CD4-positive, alpha-beta T cell treated with Interferon alpha-2 for 1 hour (primary cell): ENCODE results near the gene NAV2.
A peak's percentile ranks its signal among the peaks of the same experiment; 100 is the strongest.

Source experiments
- DNase-seq, 2 donors: peaks; one replicate each; pipeline ENCODE4 v3.0.0-alpha.2; 2020 to 2022

NAV2 gene

GRCh38 chr11:20131788-20132666 is 419.4 kb downstream of the NAV2 start:
- DNase-seq, result peak in 1 of 2 donors; percentile 54

GRCh38 chr11:20132667-20133039 is 420.0 kb downstream of the NAV2 start:
- no peak for DNase-seq

GRCh38 chr11:20134991-20135736 is 422.5 kb downstream of the NAV2 start:
- no peak for DNase-seq

- no peak for DNase-seq
These were observed 425.0 kb downstream of the NAV2 start for GRCh38 chr11:20137637-20138036.

GRCh38 chr11:20138707-20139106 is 426.1 kb downstream of the NAV2 start:
- no peak for DNase-seq

GRCh38 chr11:20154381-20154780 is 441.7 kb downstream of the NAV2 start:
- no peak for DNase-seq

GRCh38 chr11:20155683-20156279 is 443.1 kb downstream of the NAV2 start:
- DNase-seq, result no peak

- peak; percentile 50 to 73 for DNase-seq
These were observed 443.7 kb downstream of the NAV2 start for GRCh38 chr11:20156280-20156875.

- peak; percentile 32 to 55 for DNase-seq
These were observed 444.4 kb downstream of the NAV2 start for GRCh38 chr11:20156876-20157613.

- no peak for DNase-seq
These were observed 445.1 kb downstream of the NAV2 start for GRCh38 chr11:20157728-20158127.

- DNase-seq, result no peak
These were observed 446.1 kb downstream of the NAV2 start for GRCh38 chr11:20158597-20159257.

- DNase-seq, result no peak
These were observed 447.1 kb downstream of the NAV2 start for GRCh38 chr11:20159466-20160381.

- no peak for DNase-seq
These were observed 448.0 kb downstream of the NAV2 start, which contains the start of gene DBX1 for GRCh38 chr11:20160425-20161229. TSS of gene DBX1 (minus strand) at chr11:20160475. CDS start at chr11:20160324, 151 bp downstream.

GRCh38 chr11:20161230-20161918 is 448.7 kb downstream of the NAV2 start:
- DNase-seq, result no peak

GRCh38 chr11:20161923-20162744 is 449.5 kb downstream of the NAV2 start:
- DNase-seq, result no peak

- DNase-seq, result no peak
These were observed 450.5 kb downstream of the NAV2 start for GRCh38 chr11:20162824-20163782.
